Thyroid gland (tissue), 4 donors: ENCODE data around the gene DSTN.

Experiments
- CTCF ChIP-seq, 6 experiments: fragments of 200-600 bp in 3 of 6; fragments of 450-650 bp in 3 of 6; sonication (generic) in 3 of 6; IDR thresholded peaks; one replicate each; pipeline ENCODE4 v1.5.1; 2016 to 2019; ENCODE audit warnings: antibody characterized with exemption in 6 of 6, mild to moderate bottlenecking in 2 of 6, inconsistent platforms in 1 of 6, moderate library complexity in 1 of 6
- POLR2A ChIP-seq, 2 donors: fragments of 450-650 bp; IDR thresholded peaks; one replicate each; pipeline ENCODE4 v1.6.1; 2017; ENCODE audit warnings: antibody characterized with exemption in 2 of 2, mild to moderate bottlenecking in 2 of 2, moderate library complexity in 1 of 2

DNA sequence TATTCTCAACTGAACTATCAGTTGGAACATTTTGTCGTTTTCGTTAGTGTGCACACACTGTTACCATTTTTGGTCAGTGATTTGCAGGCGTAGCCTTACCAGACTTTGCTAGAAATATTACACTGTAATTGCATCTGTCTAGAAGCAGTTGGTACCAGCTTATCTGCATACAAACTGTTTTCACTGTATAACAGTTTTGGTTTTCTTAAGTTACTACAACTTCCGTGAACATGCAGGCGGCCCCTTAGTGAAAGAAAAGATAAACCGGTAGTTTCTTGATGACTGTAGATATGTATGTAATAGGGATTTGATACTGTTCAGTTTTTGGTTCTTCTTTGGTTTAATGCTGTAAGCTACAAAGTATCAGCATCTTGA lies 1.3 kb downstream of the DSTN start:
- no peak for TF ChIP-seq POLR2A (IDR thresholded peaks at IDR 0.05)
- TF ChIP-seq CTCF (IDR thresholded peaks at IDR 0.05) = no peak
